GM10847 (cell line): ENCODE results near the gene SEL1L2.

Experiments
- POLR2A ChIP-seq: IDR thresholded peaks from 2 replicates; pipeline ENCODE4 v1.6.1; 2011; ENCODE audit not compliant: insufficient read length; ENCODE audit errors: extremely low read depth

SEL1L2 gene, protein sequence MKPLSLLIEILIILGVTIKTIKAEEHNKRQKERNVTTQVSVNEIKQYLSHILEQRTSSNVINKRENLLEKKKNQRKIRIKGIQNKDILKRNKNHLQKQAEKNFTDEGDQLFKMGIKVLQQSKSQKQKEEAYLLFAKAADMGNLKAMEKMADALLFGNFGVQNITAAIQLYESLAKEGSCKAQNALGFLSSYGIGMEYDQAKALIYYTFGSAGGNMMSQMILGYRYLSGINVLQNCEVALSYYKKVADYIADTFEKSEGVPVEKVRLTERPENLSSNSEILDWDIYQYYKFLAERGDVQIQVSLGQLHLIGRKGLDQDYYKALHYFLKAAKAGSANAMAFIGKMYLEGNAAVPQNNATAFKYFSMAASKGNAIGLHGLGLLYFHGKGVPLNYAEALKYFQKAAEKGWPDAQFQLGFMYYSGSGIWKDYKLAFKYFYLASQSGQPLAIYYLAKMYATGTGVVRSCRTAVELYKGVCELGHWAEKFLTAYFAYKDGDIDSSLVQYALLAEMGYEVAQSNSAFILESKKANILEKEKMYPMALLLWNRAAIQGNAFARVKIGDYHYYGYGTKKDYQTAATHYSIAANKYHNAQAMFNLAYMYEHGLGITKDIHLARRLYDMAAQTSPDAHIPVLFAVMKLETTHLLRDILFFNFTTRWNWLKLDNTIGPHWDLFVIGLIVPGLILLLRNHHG

DNA sequence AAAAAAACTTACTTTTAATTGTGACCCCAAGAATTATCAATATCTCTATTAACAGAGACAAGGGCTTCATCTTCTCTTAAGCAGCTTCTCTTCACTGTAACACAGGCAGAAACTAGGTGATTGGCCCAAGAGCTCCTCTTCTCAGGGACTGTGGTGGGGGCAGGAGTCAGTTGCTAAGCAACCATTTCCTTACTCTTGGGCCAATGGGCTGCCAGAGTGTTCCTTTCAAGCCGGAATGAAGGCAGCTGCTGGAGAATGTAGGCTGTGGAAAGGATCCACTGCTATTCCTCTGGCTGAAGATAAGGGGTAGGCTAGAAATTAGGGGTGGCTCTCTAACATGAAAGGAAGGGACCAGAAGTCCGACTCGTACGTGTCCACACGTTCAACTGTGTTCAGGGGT is at the start of gene SEL1L2:
SEL1L2 (minus strand) TSS at position 150 of the 400 bp plus-strand sequence; CDS start at position 70, 80 bp downstream.
- TF ChIP-seq POLR2A, result no peak

DNA sequence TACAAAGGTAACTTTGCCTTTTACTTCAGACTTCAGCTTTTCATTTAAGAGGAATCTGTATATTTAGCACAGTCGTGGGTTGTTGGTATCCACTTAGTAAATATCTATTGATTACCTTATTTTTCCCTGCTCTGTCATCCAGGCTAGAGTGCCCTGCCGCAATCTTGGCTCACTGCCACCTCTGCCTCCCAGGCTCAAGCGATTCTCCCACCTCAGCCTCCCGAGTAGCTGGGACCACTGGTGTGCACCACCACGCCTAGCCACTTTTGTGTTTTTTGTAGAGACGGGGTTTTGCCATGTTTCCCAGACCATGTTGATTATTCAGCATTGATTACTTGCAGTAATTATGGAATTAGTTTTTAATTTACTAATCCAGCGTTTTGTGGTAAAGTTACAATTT is 46.2 kb upstream of the SEL1L2 start:
- no peak for TF ChIP-seq POLR2A

DNA sequence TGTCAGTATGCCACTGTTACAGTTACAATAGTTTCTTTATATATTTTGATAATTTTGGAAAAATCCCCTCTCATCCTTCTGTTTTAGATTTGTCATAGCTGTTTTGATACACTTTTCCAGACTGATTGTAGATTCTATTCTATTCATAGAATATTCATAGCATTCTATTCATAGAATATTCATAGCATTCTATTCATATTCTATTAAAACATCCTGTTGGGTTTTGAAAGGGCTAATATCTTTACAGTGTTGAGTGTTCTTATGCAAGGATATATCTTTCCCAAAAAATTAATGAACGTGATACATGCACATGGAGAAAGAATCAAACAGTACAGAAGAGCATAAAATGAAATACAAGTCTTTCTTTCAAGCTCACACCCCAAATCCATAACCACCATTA is 42.9 kb upstream of the SEL1L2 start:
- TF ChIP-seq POLR2A, result no peak

DNA sequence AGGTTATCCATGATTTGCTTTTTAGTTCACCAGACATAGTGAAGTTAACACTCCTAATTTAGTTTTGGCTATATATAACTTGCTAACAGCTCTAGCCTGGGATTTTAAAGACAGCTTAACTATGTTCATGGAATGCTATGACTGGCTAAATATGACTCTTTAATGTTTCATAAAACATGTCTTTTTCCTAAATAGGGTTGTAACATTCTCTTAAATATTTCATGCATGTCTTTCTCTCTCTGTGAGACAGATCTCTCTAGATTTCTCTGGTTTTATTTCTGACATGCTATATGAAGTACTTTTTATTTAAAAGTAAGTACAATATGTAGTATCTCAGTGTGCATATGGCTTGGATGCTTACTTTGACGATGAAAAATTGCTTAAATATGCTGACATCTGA is 40.6 kb upstream of the SEL1L2 start:
- no peak for TF ChIP-seq POLR2A

DNA sequence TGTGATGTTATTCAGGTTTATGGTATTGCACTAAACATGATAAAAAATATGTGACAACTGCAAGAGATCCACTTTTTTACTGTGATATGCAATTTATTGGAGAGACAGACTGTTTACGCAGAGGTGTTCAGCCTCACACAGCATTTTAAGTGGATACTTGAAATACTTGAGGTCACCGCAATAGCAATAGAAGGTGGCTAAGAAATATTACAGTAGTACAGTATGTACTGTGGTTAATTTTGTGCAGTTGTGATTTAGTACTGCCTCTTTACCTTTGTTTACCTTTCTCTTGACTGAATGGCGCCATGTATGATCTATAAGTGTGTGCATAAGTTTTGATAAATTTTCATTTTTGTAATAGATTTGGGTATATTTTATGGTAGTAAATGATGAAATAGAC is 22.3 kb upstream of the SEL1L2 start:
- no peak for TF ChIP-seq POLR2A

DNA sequence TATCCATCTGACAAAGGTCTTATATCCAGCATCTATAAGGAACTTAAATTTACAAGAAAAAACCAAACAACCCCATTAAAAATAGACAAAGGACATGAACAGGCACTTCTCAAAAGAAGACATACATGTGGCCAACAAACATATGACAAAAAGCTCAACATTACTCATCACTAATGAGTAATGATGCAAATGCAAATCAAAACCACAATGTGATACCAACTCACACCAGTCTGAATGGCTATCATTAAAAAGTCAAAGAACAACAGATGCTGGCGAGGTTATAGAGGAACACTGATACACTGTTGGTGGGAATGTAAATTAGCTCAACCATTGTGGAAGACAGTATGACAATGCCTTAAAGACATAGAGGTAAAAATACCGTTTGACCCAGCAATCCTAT is 18.8 kb upstream of the SEL1L2 start:
- no peak for TF ChIP-seq POLR2A

DNA sequence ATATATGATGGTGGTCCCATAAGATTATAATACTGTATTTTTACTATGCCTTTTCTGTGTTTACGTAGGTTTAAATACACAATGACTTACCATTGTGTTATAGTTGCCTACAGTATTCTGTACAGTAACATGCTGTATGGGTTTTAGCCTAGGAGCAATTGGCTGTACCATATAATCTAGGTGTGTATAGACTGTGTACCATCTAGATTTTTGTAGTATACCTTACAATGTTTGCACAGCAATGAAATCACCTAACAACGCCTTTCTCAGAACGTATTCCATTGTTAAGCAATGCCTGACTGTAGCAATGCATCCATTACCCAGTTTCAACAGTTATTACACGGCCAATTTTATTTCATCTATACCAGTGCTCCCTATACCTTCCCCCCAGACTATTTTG is 15.6 kb upstream of the SEL1L2 start:
- no peak for TF ChIP-seq POLR2A

DNA sequence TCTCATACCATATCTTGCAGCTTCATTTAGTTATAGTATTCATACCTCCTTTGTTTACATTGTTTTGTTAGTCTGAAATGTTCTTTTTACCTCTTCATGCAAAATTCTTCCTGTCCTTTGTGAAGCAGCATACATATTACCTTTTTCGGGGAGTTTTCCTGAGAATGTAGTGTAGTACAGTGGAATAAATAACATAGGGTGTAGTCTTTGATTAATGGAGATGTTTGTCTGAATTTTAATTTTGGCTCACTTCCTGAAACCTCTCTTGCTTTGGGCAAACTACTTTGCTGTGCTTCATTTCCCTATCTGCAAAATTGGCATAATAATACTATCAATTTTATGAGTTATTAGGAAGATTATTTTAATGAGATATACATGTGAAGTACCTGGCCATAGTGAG is 10.5 kb upstream of the SEL1L2 start:
- no peak for TF ChIP-seq POLR2A

DNA sequence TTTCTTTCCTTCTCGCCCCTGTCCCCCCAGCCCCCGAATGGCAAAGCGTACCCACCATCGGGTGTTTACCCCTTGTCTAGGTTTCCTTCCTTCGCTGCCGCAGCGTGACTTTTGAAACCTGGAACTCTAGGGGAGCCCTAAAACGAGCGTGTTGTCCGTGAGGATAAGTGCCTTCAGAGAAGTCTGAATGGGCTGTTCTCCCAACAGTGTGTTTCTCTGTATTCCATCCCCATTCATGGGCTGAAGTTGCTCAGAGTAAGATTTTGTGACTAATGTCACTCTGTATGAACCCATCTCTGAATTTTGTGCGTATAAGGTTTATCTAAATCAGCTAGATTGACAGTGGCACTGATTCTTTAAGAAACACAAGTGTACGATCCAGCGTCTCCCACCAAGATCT is 5.9 kb upstream of the SEL1L2 start:
- TF ChIP-seq POLR2A, result no peak

DNA sequence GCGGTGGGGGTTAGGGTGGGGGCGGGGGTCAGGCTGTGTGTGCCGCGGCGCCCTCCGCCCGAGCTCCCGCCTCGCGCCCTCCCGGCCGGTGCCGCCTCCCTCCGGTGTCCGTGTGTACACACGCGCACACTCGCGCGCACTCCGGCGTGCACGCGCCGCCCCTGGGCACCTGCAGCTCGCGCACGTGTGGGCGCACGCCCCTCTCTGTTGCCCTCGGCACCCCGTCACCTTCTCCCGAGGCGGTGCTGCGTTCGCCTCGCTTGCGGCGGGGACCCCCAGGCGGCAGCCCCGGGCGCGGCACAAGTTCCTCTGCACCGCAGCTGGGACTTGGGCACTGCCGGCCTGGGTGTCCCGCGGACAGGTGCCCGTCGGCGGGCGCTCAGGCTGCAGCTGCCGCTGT is 5.4 kb upstream of the SEL1L2 start:
- TF ChIP-seq POLR2A, result no peak

DNA sequence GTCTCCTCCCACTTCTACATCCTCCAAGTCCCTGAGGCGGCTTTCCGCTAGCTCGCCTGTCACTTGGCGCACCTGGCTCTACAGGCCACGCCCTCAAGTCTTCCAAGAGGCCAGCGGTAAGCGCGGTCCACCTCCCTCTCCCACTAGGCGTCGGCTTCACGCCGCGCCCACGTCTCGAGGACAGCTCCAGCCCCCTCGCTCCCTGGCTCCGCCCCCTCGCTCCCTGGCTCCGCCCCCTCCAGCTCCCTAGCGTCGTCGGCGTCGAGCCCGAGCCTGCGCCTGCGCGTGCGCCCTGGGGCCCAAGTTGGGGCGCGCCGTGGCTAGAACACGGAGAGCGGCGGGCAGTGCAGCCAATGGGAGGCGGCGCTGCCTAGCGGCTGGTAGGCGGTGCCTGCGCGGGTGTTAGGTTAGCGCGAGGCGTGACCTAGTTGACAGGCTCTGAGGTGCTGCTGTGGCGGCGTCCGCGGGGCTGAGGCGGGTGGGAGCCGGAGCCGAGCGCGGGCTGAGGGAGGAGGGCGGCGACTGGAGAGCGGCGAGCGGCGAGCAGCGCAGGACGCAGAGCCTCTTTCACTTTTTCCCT is 4.8 kb upstream of the SEL1L2 start, which contains the start of gene MACROD2:
MACROD2 (plus strand) TSS at position 431 of the 580 bp plus-strand sequence.
- TF ChIP-seq POLR2A, result no peak

DNA sequence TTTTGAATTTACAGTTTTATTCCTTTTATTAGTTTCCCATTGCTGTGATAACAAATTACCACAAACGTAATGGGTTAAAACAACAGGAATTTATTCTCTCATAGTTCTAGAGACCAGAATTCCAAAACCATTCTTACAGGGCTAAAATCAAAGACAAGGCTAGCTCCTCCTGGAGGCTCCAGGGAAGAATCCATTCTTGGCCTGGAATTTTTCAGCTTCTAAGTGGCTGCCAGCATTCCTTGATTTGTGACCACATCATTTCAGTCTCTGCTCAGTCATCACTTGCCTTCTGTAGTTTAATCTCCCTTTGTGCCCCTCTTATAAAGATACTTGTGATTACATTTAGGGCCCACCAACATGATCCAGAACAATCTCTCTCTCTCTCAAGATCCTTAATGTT is 897 bp upstream of the SEL1L2 start:
- TF ChIP-seq POLR2A, result no peak

DNA sequence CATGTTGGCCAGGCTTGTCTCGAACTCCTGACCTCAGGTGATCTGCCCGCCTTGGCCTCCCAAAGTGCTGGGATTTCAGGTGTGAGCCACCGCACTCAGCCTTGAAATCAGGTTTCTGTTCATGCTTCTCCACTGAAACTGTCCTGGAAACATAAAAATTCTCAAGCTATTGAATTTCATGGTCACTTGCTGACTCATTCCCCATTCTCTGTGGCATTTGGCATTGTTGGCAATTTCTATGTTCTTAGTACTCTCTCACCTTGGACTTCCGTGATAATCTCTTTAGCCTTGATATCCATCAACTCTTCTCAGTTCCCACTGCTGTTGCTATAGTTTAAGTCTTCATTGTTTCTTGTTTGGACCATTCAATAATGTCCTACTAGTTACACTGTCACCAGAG is 6.2 kb downstream of the SEL1L2 start:
- TF ChIP-seq POLR2A, result no peak

DNA sequence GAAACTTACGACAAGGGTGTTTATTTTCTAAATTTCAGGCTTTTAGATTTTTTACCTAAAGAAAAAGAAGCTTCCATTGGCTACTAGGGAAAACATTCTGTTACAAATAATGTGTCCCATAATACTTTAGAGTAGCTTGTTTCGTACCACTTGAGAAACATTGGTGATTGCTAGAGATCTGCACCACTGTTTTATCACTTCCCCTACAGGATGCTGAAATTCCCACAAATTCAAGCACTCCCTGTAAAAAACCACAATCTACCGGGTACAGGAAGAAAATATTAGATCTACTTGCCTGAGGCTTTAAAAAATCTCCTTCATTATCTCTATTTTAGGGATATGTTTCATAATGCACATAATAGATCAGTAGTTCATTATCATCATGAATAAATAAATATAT is 29.9 kb downstream of the SEL1L2 start:
- TF ChIP-seq POLR2A, result no peak

DNA sequence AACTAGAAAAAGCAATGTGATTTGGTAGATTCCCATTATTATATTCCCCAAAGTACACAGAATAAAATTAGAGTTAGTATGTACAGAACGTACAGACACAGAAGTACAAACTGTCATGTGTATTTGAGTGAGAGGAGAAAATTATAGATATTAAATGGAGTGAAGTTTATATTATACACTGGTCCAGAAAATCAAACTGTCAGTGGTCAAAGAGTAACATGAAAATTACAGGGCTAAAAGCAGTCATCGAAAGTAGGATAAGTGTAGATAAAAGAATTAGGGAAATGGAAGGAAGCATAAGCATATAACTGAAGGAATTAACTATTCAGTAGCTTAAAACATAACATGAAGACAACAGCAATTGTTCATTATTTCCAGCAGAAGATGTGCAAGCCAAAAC is 30.3 kb downstream of the SEL1L2 start:
- no peak for TF ChIP-seq POLR2A

DNA sequence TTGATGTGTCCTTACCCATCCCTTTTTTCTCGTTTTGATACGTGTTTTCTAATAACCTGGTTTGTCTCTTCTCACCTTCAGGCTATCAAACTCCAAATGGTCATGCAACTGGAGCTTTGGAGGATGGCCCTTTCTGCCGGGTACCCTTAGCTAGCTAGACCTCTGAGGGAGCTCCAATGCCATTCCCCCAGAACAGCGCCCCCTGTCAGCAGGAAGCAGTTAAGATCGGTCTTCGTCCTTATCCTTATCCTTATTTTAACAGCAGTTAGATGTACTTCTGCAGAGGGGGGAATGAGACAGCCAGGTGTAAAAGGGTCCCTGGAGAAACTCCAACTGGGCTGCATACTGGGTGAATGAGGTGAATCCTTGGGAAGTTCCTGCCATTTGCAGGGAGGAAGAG is 37.2 kb downstream of the SEL1L2 start:
- TF ChIP-seq POLR2A, result no peak
